Daoy (cell line): ENCODE data around the gene HLA-DMB. TPM values are rescaled to one million over a fixed set of nuclear protein-coding genes. Genes with fewer than 3 reads are reported as not detected.
A peak's percentile ranks its signal among the peaks of the same experiment; 100 is the strongest.

ENCODE experiments used
- DNase-seq: peaks from one replicate; pipeline ENCODE4 v3.0.0-alpha.2; 2015; ENCODE audit warnings: low read depth
- total RNA-seq: library from RNA; depleted of rRNA; stranded (reverse); fragments of >200 nt; shearing (Covaris generic); gene quantifications from 2 replicates; pipeline ENCODE4 v1.2.3, GENCODE V29; 2014

HLA-DMB gene
- total RNA-seq, 1 experiment from 2014 or later = 0.23 TPM

GRCh38 chr6:32971581-32972352, 30.9 kb upstream of the HLA-DMB start:
- peak; percentile 100 for DNase-seq

- no peak for DNase-seq
Observed at GRCh38 chr6:32971242-32971580, 30.4 kb upstream of the HLA-DMB start.

GRCh38 chr6:32970413-32971241, 29.8 kb upstream of the HLA-DMB start:
- peak; percentile 96 for DNase-seq

- DNase-seq = peak; percentile 97
Observed at GRCh38 chr6:32969685-32970412, 29.0 kb upstream of the HLA-DMB start.

GRCh38 chr6:32968867-32969684, 28.2 kb upstream of the HLA-DMB start:
- peak; percentile 94 for DNase-seq

GRCh38 chr6:32968093-32968866, 27.5 kb upstream of the HLA-DMB start, which contains the start of gene BRD2:
TSS of gene BRD2 (plus strand) at chr6:32968594. CDS start at chr6:32972899, 4,305 bp downstream.
- peak; percentile 100 for DNase-seq

- DNase-seq = peak; percentile 72
Observed at GRCh38 chr6:32967151-32968091, 26.6 kb upstream of the HLA-DMB start.

GRCh38 chr6:32964776-32965175, 23.9 kb upstream of the HLA-DMB start:
- DNase-seq = no peak

GRCh38 chr6:32963866-32964265, 23.0 kb upstream of the HLA-DMB start:
- DNase-seq = no peak

- DNase-seq = no peak
Observed at GRCh38 chr6:32962213-32962826, 21.5 kb upstream of the HLA-DMB start.

- no peak for DNase-seq
Observed at GRCh38 chr6:32960563-32960962, 19.7 kb upstream of the HLA-DMB start.

GRCh38 chr6:32956176-32956575, 15.3 kb upstream of the HLA-DMB start:
- no peak for DNase-seq

- DNase-seq = no peak
Observed at GRCh38 chr6:32954986-32955802, 14.4 kb upstream of the HLA-DMB start.

GRCh38 chr6:32954267-32954666, 13.4 kb upstream of the HLA-DMB start:
- no peak for DNase-seq

GRCh38 chr6:32953775-32954174, 12.9 kb upstream of the HLA-DMB start:
- no peak for DNase-seq

GRCh38 chr6:32952817-32953739, 12.2 kb upstream of the HLA-DMB start, which contains the start of gene HLA-DMA:
TSS of gene HLA-DMA (minus strand) at chr6:32953097. CDS start at chr6:32953036, 61 bp downstream.
- DNase-seq = peak; percentile 87

GRCh38 chr6:32950449-32950848, 9.6 kb upstream of the HLA-DMB start:
- no peak for DNase-seq
